Esophagus muscularis mucosa (tissue), 4 donors: ENCODE results near the gene PASK. TPM values are rescaled to one million over a fixed set of nuclear protein-coding genes. Genes with fewer than 3 reads are reported as not detected.

Experiments used
- DNase-seq: peaks from one replicate; pipeline ENCODE4 v3.0.0-alpha.2; 2017; ENCODE audit errors: extremely low spot score
- H3K27ac ChIP-seq, 4 donors: fragments of 200-600 bp; sonication (generic); replicated peaks in 1 of 4; 1 replicate in 3 of 4; 2 replicates in 1 of 4; pipeline ENCODE4 v1.5.1; 2016 to 2019; ENCODE audit warnings: mild to moderate bottlenecking in 1 of 4
- H3K27me3 ChIP-seq, 4 donors: fragments of 200-600 bp; sonication (generic); one replicate each; pipeline versions ENCODE4 v1.5.1 to v1.6.0; 2016 to 2019
- H3K36me3 ChIP-seq, 4 donors: fragments of 200-600 bp; sonication (generic); one replicate each; pipeline ENCODE4 v1.5.1; 2016 to 2019
- H3K4me1 ChIP-seq, 4 donors: fragments of 200-600 bp; sonication (generic); one replicate each; pipeline ENCODE4 v1.5.1; 2016 to 2019
- H3K4me3 ChIP-seq, 4 donors: fragments of 200-600 bp; sonication (generic); 1 replicate in 2 of 4; 2 replicates in 2 of 4; pipeline ENCODE4 v1.5.1; 2016 to 2019; ENCODE audit warnings: mild to moderate bottlenecking in 4 of 4, moderate library complexity in 1 of 4
- H3K9me3 ChIP-seq, 4 donors: fragments of 200-600 bp; sonication (generic); 1 replicate in 3 of 4; 2 replicates in 1 of 4; pipeline ENCODE4 v1.5.1; 2016 to 2019
- EP300 ChIP-seq: sonication (generic); formaldehyde crosslinking; IDR thresholded peaks from one replicate; pipeline ENCODE4 v1.6.1; 2017; ENCODE audit warnings: antibody characterized with exemption
- POLR2A ChIP-seq: fragments of 450-650 bp; IDR thresholded peaks from one replicate; pipeline ENCODE4 v1.6.1; 2017; ENCODE audit warnings: antibody characterized with exemption, moderate library complexity, mild to moderate bottlenecking, low read depth
- POLR2AphosphoS5 ChIP-seq, 2 donors: sonication (generic); formaldehyde crosslinking; IDR thresholded peaks; one replicate each; pipeline ENCODE4 v1.6.1; 2017; ENCODE audit warnings: antibody characterized with exemption in 2 of 2
- WGBS: methylation state at CpG from one replicate; pipeline ENCODE4 v1.1.5; 2018; 5-methylcytosine and 5-hydroxymethylcytosine counted together
- intact Hi-C: fragments of 100-400 bp; cut with DNase I; formaldehyde crosslinking; loops from one replicate; pipeline ENCODE4 v1.15.1; 2023
- total RNA-seq, 4 donors: library from RNA; depleted of rRNA; stranded (reverse); fragments of >200 nt; gene quantifications; one replicate each; pipeline versions ENCODE4 v1.1.0 to v1.2.1, GENCODE V29; 2016
- TF ChIP-seq, protein P1 (sequence below), 3 experiments: fragments of 200-600 bp in 2 of 3; fragments of 450-650 bp in 1 of 3; sonication (generic) in 2 of 3; IDR thresholded peaks; one replicate each; pipeline ENCODE4 v1.5.1; 2017 to 2019; ENCODE audit warnings: antibody characterized with exemption in 3 of 3, mild to moderate bottlenecking in 2 of 3, moderate library complexity in 1 of 3

Gene PASK
- total RNA-seq, 4 donors from 2014 or later = 1.5 to 3.3 (median 2.2) TPM

DNA sequence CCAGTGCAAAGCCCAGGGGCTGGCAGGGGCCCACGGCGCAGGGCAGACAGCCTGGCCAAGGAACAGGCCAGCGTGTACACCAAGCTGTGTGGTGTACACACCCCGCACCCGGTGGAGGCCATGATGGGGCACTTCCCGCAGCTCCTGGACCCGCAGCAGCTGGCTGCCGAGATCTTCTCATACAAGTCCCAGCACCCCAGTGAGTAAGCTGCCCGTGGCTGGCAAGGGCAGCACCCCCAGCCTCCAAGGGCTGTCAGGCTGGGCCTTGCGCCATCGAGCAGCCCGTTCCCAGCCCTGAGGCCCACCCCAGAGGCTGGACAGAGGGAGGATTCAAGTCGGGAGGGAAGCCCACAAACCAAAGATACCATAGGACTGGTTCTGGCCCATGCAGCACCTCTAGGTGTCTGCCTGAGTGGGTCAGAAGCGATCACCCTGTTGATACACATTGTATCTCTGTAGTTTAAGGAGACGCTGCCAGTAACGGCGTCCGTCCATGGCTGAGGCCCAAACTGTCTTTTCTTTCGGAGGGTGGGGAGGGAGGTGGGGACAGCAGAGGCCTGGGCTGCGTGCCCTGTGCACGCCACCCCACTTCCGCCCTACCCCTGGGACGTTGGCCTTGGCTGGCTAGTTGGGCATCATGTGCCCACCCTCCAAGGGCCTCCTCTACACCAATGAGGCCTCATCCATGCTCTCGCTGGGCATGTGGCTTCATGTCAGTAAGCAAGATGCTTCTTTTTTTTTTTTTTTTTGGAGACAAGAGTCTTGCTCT, 30.4 kb downstream of the PASK start:
- intact Hi-C loops = no loop called here
- Histone ChIP-seq H3K4me3 (no peak overlapping the region), H3K9me3 (no peaks in the 10 kb centered on the region), H3K4me1 (no peaks in the 10 kb centered on the region), H3K36me3 (peaks cover 0 to 4% (median 0%) of the 10 kb centered on the region in 4 donors), H3K27me3 (no peaks in the 10 kb centered on the region), H3K27ac (no peak overlapping the region)
- DNase-seq = no peak
- 98% methylated on average over 8 of the region's 24 CpGs for WGBS
- TF ChIP-seq POLR2AphosphoS5 (IDR thresholded peaks at IDR 0.05) (no peak), EP300 (no peak), POLR2A (no peak)
- TF ChIP-seq, protein P1, sequence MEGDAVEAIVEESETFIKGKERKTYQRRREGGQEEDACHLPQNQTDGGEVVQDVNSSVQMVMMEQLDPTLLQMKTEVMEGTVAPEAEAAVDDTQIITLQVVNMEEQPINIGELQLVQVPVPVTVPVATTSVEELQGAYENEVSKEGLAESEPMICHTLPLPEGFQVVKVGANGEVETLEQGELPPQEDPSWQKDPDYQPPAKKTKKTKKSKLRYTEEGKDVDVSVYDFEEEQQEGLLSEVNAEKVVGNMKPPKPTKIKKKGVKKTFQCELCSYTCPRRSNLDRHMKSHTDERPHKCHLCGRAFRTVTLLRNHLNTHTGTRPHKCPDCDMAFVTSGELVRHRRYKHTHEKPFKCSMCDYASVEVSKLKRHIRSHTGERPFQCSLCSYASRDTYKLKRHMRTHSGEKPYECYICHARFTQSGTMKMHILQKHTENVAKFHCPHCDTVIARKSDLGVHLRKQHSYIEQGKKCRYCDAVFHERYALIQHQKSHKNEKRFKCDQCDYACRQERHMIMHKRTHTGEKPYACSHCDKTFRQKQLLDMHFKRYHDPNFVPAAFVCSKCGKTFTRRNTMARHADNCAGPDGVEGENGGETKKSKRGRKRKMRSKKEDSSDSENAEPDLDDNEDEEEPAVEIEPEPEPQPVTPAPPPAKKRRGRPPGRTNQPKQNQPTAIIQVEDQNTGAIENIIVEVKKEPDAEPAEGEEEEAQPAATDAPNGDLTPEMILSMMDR (IDR thresholded peaks at IDR 0.05) = no peak

DNA sequence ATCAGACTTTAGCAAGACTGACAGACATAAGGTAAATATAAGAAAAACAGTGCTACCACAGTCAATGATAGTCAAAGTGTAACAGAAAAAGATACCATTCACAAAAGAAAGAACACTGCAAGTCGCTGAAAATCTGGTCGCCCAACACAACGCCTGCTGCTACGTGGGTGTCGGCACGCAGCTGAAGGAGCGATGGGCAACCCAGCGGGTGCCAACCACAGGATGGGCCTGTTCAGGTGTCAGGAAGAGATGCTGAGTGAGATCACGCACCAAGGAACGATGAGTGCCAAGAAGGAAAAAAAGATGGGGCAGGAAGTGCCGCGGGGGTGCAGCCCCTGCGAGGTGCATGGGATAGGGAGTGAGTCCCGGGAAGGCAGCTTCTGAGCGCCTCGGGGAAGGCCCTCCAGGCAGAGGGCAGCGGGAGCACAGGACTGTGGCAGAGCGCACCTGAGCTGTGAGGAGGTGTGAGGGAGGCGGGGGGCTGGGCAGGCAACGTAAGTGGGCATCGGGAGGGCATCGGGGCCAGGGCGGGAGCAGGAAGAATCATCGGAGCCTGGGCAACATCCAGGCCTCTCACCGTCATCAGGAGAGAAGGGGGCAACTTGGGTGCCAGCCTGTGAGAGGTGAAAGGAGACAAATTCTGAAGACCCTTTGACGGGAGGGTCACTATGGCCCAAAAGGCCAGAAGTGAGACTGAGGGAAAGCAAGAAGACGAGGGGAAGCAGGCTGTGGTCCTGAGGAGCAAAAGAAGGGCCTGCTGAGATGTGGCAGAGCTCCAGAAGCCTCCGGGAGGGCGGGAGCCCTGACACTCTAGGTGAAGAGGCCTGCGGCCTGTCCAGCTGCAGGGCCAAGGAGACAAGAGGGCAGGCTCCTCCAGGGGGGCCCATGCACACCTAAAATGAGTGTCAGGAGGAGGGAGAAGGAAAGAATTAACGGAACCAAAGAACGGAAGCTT, 32.4 kb downstream of the PASK start:
- Histone ChIP-seq H3K9me3 (no peaks in the 10 kb centered on the region), H3K27me3 (no peaks in the 10 kb centered on the region), H3K4me1 (no peaks in the 10 kb centered on the region), H3K36me3 (peaks cover 0 to 4% (median 0%) of the 10 kb centered on the region in 4 donors), H3K27ac (no peak overlapping the region), H3K4me3 (no peak overlapping the region)
- intact Hi-C loops = no loop called here
- 94% methylated on average over 32 of the region's 32 CpGs for WGBS
- TF ChIP-seq POLR2AphosphoS5 (IDR thresholded peaks at IDR 0.05) = no peak
- TF ChIP-seq EP300 = no peak
- TF ChIP-seq, protein P1 (IDR thresholded peaks at IDR 0.05) = no peak
- no peak for DNase-seq

DNA sequence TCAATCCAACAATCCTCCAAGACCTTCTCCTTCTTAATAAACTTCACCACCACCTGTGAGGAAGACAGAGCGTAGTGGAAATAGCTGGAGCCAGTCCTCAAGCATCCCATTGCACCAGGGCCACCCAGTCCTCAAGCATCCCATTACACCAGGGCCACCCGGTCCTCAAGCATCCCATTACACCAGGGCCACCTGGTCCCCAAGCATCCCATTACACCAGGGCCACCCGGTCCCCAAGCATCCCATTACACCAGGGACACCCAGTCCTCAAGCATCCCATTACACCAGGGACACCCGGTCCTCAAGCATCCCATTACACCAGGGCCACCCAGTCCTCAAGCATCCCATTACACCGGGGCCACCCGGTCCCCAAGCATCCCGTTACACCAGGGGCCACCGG, 33.9 kb downstream of the PASK start:
- DNase-seq = no peak
- intact Hi-C loops = no loop called here
- H3K9me3 ChIP-seq = no peaks in the 10 kb centered on the region
- no peak overlapping the region for H3K4me3 ChIP-seq
- H3K36me3 ChIP-seq = peaks cover 0 to 4% (median 0%) of the 10 kb centered on the region in 4 donors
- TF ChIP-seq, protein P1 (IDR thresholded peaks at IDR 0.05) = no peak
- TF ChIP-seq EP300 (no peak), POLR2A (no peak), POLR2AphosphoS5 (IDR thresholded peaks at IDR 0.05) (no peak)
- H3K27ac ChIP-seq = no peak overlapping the region
- H3K27me3 ChIP-seq = no peaks in the 10 kb centered on the region
- 92% methylated on average over 8 of the region's 8 CpGs for WGBS
- H3K4me1 ChIP-seq = no peaks in the 10 kb centered on the region

DNA sequence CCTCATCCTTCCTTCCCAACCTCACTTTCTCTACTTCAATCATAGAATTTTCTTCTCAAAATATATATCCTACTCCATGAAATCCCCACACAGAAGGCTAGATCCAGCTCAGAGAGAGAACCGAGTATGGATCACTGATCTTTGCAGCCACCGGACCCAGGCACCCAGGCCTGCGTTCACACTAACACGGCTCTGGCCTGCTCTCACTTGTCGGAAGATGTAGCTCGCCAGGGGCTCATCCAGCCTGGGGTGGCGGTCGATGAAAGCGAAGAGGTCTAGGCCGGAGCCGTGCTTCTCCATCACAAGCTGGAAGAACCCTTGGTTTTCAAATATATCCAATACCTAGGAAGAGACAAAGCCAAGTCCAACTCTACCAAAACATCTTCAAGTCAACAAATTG, 34.4 kb downstream of the PASK start:
- H3K4me1 ChIP-seq = no peaks in the 10 kb centered on the region
- no peak overlapping the region for H3K27ac ChIP-seq
- peaks cover 0 to 4% (median 0%) of the 10 kb centered on the region in 4 donors for H3K36me3 ChIP-seq
- DNase-seq = no peak
- intact Hi-C loops = no loop called here
- H3K4me3 ChIP-seq = no peak overlapping the region
- TF ChIP-seq EP300 (no peak), POLR2AphosphoS5 (IDR thresholded peaks at IDR 0.05) (no peak), POLR2A (no peak)
- TF ChIP-seq, protein P1 (IDR thresholded peaks at IDR 0.05) = no peak
- no peaks in the 10 kb centered on the region for H3K9me3 ChIP-seq
- no peaks in the 10 kb centered on the region for H3K27me3 ChIP-seq
- 92% methylated on average over 11 of the region's 11 CpGs for WGBS
